HG03045 (cell line): ENCODE results near the gene ITK.

ENCODE experiments used
- ATAC-seq: cut with Tn5 transposase; IDR thresholded peaks from one replicate; pipeline ENCODE4 v1.9.1; 2021; ENCODE audit warnings: mild to moderate bottlenecking, moderate library complexity; ENCODE audit not compliant: unreplicated experiment

The ITK gene

DNA sequence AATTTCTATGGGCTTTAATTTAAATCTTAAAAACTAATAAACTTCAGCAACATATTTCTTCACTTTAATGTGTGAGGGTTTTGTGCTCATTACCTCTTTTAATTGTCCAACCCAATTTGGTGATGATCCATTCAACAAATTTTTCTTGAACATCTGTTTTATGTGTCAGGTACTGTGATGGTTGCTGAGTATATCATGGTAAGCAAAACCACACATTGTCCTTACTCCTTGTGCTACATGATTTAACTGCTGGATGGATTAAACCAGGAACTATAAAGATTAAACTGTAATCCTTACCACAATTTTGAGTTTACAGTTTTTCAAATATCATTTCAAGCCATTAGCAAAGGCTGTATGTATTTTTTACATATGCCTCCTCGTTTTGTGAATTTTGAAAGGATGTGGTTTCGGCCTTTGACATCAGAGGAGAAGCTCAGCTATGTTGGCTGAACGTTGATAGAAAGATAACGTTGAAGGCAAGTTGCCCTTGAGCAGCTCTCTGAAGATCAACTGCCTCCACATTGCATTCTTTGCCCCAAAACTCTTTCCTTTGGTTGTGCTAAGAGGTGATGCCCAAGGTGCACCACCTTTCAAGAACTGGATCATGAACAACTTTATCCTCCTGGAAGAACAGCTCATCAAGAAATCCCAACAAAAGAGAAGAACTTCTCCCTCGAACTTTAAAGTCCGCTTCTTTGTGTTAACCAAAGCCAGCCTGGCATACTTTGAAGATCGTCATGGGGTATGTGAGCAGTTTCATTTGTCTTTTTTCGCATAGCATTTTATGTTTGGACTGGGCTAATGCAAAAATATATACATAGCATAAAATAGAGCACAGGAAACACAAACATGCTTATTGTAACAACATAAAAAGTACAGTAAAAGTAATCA lies at the start of gene ITK:
ITK (plus strand) TSS at position 467 of the 891 bp plus-strand sequence; CDS start at position 605, 138 bp downstream.
- ATAC-seq, result no peak

DNA sequence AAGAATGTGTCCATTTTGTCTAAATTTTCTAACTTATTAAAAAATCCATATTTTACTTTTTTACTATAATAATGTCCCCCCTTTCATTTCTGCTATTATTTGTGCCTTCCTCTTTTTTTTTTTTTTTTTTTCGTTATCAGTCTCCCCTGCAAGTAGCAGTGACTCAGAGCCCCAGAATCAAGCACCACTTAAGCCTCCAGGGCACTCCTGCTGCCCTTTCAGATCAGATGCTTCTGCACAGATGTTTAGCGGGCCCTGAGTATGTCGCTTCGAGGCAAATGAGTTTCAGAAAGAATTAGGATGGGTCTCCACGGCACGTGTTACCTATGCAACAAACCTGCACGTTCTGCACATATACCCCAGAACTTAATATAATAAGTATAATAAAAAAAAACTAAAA lies 49.7 kb upstream of the ITK start:
- no peak for ATAC-seq

- no peak for ATAC-seq
These were observed 48.4 kb upstream of the ITK start for GRCh38 chr5:157132281-157132612.

DNA sequence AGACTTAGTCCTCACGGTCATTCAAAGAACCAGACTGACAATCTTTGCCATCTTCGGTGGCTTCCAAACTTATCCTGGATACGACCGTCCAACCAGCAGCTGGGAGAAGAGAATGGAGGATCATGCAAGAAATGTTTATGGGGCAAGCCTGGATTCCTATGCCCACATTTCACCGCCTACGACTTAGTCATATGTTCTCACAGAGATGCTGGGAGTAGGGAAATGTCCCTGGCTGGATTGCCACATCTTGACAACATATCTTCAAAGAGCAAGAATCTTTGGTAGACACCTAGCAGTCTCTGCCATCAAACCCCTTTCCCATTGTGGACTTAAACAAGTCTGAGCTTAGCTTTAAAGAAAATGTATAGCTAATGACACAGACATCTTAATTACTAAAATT lies 42.9 kb upstream of the ITK start:
- no peak for ATAC-seq

DNA sequence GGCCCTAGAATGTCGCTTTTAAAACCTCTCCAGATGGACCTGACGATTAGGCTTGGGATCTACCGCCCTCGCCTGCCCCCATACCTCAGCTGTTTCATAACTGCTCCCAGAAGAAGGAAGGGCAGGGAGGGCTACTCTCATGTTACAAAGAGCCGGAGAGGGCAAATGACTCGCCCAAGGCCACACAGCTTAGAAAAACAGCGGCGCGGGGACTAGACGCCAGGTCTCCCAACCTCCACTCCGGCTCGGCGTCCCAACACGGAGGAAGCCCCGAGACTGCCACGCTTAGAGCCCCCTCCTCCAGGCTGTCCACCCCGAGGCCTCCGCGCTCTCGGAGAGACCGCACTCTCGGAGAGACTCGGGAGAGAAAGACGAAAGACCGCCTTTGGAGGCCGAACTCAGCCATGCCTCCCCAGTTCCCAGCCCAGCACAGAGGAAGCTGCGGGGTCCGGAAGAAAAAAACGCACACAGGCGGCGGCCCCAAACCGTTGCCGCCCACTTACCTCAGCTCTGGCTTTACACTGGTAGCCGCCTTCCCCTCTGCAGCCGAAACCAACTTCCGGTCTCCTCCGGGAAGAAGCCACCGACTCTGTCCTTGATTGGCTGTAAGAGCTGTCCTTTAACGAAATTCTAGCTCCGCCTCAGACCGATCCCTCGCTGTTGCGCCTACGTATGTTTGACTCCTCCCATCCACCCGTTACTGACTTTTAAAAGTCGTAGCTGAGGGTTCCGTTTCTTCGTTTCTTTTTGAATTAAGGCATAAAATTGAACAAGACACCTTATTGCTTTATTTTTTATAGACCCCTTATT lies 38.1 kb upstream of the ITK start, which contains the start of gene MED7:
MED7 (minus strand) TSS at position 549 of the 810 bp plus-strand sequence. CDS start 3,434 bp downstream, outside the sequence.
- ATAC-seq, result peak; percentile 100

- peak; percentile 37 for ATAC-seq
These were observed 37.3 kb upstream of the ITK start for GRCh38 chr5:157143127-157143971.

GRCh38 chr5:157148734-157149615 lies 31.7 kb upstream of the ITK start:
- peak; percentile 64 for ATAC-seq

DNA sequence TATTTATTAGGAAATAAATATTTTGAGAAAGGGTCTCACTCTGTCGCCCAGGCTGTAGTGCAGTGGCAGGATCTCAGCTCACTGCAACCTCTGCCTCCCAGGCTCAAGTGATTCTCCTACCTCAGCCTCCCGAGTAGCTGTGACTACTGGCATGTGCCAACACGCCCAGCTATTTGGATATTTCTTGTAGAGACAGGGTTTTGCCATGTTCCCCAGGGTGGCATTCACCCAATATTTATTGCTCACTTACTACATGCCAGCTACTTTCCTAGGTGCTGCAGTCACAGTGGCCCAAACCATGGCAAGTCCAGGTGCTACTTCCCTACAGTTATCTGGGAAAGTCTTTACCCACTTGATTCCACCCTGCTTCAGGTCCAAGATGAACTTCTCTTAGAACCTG lies 29.6 kb upstream of the ITK start:
- ATAC-seq, result no peak

DNA sequence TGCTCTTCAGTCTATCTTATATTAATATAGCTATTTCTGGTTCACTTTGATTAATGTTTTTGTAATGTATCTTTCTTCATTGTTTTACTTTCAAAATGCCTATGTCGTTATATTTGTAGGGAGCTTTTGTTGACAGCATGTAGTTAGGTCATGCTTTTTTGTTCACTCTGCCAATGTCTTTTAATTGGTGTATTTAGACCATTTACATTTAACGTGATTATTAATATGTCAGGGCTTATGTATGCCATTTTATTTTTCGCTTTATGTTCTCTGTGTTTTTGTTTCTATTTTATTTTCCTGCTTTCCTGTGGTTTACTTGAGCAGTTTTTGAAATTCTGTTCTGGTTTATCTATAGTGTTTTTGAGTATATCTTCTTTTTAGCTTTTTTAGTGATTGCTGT lies 25.3 kb upstream of the ITK start:
- ATAC-seq, result no peak

DNA sequence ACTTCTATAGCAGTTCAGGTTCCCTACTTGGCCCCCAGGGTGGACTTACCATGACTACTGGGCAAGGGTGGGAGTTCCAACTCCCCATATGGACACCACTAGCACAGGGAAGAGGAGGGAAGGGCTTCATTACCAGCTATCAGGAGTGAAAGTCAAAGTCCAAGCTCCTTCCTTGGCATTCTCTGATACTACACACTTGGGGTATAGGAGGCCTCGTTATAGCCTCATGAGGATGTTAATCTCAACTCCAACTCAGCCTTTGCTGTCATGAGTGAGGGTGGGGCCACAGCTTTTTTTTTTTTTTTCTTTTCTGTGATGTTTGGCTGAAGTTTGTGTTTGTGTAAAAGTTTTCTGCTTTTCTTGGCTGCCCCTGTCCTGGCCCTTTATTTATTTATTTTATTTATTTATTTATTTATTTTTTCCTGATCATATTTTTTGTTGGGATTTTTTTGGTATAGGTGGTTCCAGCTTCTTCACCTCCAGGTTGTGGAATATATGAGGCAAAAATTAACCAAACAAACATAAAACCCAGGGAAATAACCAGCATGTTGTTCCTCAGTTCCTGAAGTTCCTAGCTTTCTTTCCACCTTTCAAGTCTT lies 23.2 kb upstream of the ITK start:
- no peak for ATAC-seq

GRCh38 chr5:157159209-157159751 lies 21.4 kb upstream of the ITK start:
- ATAC-seq, result no peak

DNA sequence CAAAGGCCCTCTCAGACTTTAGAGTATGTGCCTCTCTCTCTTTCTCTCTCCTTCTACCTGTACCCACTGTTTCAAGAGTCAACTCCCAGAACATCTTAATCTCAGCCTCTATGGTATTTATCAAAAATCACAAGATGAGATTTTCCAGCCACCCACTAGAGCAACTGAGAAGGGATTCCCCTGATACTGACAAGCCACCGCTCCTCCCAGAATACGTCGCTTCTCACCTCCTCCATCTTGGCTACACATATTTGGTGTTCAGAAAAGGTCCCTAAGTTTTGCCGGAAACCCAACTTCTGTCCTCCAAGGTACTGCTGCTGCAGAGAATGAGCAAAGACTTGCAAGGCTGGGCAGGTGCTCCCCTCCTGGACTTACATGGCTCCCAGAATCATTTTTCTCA lies 20.6 kb upstream of the ITK start:
- no peak for ATAC-seq

GRCh38 chr5:157161996-157162395 lies 18.6 kb upstream of the ITK start:
- no peak for ATAC-seq

DNA sequence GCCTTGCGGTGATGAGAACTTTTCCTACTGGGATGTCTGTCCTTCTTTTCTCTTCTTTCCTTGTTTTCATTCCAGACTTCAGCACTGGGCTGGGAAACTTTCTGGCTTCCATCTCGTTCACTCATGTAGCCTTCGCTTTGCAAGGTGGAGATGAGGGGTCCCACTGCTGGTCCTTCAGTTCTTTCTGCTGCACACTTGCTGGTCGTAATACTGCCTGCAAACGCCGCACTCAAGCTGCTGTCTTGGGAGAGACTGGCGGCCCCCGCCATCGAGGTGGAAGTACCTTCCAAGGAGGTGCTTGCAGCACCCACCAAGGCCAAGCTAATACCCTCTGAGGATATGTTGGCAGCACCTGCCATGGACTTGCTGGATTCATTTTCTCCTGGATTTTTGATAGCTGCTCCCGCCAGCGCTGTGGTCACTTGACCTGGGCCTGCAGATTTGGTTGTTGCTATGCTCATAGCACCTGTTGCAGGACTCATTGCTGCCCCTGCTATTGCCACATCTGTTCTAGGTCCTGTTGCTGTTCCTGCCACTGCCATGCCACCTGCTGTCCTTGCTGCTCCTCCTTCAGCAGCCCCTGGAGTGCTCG lies 17.6 kb upstream of the ITK start:
- ATAC-seq, result no peak

DNA sequence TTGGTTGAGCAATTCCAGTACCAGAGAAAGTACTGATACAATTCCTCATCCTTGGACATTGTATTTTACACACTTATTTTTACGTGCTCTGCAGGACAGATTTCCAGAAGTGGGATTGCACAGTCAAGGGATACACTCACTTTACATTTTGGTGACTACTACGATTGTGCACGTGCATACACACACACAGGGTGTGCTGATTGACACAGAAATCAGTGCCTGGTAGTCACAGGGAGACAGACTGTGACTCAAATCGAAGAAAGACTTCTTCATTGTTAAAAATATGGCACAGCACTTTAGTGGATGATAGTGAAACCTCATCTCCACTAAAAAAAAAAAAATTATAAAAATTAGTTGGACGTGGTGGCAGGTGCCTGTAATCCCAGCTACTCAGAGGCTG lies 16.1 kb upstream of the ITK start:
- no peak for ATAC-seq

DNA sequence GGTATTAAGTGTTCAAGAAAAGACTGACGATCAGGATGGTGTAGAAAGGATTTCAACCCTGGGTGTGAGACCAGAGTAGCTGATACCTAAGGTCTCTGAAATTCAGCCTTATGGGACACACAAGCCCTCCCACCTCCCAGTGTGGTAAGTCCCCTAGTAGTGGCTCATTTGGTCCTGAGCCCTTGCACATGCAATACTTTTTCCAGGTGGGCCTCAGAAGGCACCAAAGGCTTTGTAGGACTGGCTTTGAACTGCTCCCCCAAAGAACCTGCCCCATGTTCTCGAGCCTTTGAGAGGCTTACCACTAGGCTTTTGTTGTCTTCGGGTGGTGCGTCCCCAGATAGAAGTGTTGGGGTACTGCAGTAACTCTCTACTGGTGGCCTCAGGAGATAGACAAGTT lies 15.4 kb upstream of the ITK start:
- no peak for ATAC-seq

DNA sequence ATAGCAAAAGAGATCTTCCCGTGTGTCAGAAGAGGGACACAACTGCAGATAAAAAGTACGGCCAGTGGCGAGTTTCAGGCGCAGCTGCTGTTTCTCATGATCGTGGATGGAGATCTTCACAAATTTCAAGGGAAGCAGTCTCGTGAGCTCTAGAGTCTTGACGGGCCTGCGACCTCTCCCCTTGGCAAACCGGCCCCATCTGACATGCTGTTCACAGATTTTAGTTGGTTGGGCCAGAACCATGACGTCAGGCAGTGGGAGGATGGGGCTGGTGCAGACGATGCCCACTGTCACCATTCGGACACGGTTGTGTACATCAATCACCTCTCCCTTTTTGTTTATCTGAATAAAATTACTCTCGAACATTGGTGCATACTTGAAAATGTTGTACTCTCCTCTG lies 15.0 kb upstream of the ITK start:
- no peak for ATAC-seq

- no peak for ATAC-seq
These were observed 14.1 kb upstream of the ITK start, which contains the start of gene GARIN3 for GRCh38 chr5:157166214-157167213. Gene GARIN3 (minus strand): TSS chr5:157166264. CDS start chr5:157166168, 96 bp downstream.
